ENCODE results near the gene PLPP3. TPM values are rescaled to one million over a fixed set of nuclear protein-coding genes. Genes with fewer than 3 reads are reported as not detected.

PLPP3 gene
- polyA plus RNA-seq, 1 of the 3 experiments (the other 2 are of a cell fraction), result 32.2 TPM

- TF ChIP-seq, protein P1, sequence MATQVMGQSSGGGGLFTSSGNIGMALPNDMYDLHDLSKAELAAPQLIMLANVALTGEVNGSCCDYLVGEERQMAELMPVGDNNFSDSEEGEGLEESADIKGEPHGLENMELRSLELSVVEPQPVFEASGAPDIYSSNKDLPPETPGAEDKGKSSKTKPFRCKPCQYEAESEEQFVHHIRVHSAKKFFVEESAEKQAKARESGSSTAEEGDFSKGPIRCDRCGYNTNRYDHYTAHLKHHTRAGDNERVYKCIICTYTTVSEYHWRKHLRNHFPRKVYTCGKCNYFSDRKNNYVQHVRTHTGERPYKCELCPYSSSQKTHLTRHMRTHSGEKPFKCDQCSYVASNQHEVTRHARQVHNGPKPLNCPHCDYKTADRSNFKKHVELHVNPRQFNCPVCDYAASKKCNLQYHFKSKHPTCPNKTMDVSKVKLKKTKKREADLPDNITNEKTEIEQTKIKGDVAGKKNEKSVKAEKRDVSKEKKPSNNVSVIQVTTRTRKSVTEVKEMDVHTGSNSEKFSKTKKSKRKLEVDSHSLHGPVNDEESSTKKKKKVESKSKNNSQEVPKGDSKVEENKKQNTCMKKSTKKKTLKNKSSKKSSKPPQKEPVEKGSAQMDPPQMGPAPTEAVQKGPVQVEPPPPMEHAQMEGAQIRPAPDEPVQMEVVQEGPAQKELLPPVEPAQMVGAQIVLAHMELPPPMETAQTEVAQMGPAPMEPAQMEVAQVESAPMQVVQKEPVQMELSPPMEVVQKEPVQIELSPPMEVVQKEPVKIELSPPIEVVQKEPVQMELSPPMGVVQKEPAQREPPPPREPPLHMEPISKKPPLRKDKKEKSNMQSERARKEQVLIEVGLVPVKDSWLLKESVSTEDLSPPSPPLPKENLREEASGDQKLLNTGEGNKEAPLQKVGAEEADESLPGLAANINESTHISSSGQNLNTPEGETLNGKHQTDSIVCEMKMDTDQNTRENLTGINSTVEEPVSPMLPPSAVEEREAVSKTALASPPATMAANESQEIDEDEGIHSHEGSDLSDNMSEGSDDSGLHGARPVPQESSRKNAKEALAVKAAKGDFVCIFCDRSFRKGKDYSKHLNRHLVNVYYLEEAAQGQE (IDR thresholded peaks at IDR 0.05; ENCODE audit: low read depth, low read length), result no peak
- TF ChIP-seq NRF1 (IDR thresholded peaks at IDR 0.05; ENCODE audit: low read depth, low read length) (no peak), TAF1 (IDR thresholded peaks at IDR 0.05; ENCODE audit: borderline replicate concordance, low read depth, low read length) (no peak), PBX3 (IDR thresholded peaks at IDR 0.05) (no peak), EP300 (IDR thresholded peaks at IDR 0.05; ENCODE audit: borderline replicate concordance in 1 of 2, low read depth in 1 of 2, low read length in 1 of 2) (peak in 1 of 2 experiments; percentile 79; a peak in 2 of 4 replicates), FOXM1 (IDR thresholded peaks at IDR 0.05; ENCODE audit: low read depth) (no peak), GABPA (IDR thresholded peaks at IDR 0.05; ENCODE audit: low read depth) (no peak), RAD21 (IDR thresholded peaks at IDR 0.05; ENCODE audit: low read length) (no peak; the same call in 1 of the 2 replicates)
- TF ChIP-seq, protein P2, sequence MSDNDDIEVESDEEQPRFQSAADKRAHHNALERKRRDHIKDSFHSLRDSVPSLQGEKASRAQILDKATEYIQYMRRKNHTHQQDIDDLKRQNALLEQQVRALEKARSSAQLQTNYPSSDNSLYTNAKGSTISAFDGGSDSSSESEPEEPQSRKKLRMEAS (IDR thresholded peaks at IDR 0.05; ENCODE audit: low read depth), result no peak
Observed at GRCh38 chr1:56531624-56532349, 47.6 kb downstream of the PLPP3 start (continued).

GRCh38 chr1:56529801-56530200, 49.6 kb downstream of the PLPP3 start:
- H3K27ac ChIP-seq (ENCODE audit: low read depth in 2 of 2, low read length in 1 of 2), result peak overlapping the region in 1 of 2 experiments; percentile 96; a peak in 2 of 4 replicates
- H3K4me2 ChIP-seq, result no peak overlapping the region
- no peak overlapping the region for H3K9ac ChIP-seq
- H4K20me1 ChIP-seq (ENCODE audit: insufficient read depth), result peaks cover 23% of the 10 kb centered on the region; the same call in 1 of the 2 replicates
- H2AFZ ChIP-seq (ENCODE audit: low read depth), result no peak overlapping the region
- no peaks in the 10 kb centered on the region for H3F3A ChIP-seq (replicated peaks; ENCODE audit: insufficient read depth)
- TF ChIP-seq EP300 (IDR thresholded peaks at IDR 0.05; ENCODE audit: borderline replicate concordance in 1 of 2, low read depth in 1 of 2, low read length in 1 of 2) (no peak), MXI1 (IDR thresholded peaks at IDR 0.05; ENCODE audit: low read depth, low read length) (no peak), POLR2AphosphoS5 (IDR thresholded peaks at IDR 0.05; ENCODE audit: low read depth, low read length) (no peak), SMC3 (IDR thresholded peaks at IDR 0.05; ENCODE audit: low read depth, low read length) (no peak), TEAD4 (IDR thresholded peaks at IDR 0.05; ENCODE audit: borderline replicate concordance, insufficient read depth) (no peak), NRF1 (IDR thresholded peaks at IDR 0.05; ENCODE audit: low read depth, low read length) (no peak), SIN3A (IDR thresholded peaks at IDR 0.05; ENCODE audit: borderline replicate concordance, low read depth, low read length) (no peak), TCF12 (IDR thresholded peaks at IDR 0.05) (no peak), NFIC (IDR thresholded peaks at IDR 0.05; ENCODE audit: borderline replicate concordance) (no peak), RFX5 (IDR thresholded peaks at IDR 0.05; ENCODE audit: low read length) (no peak), RXRA (IDR thresholded peaks at IDR 0.05; ENCODE audit: borderline replicate concordance, low read depth) (no peak), ELF1 (IDR thresholded peaks at IDR 0.05) (no peak)
- TF ChIP-seq, protein P3, sequence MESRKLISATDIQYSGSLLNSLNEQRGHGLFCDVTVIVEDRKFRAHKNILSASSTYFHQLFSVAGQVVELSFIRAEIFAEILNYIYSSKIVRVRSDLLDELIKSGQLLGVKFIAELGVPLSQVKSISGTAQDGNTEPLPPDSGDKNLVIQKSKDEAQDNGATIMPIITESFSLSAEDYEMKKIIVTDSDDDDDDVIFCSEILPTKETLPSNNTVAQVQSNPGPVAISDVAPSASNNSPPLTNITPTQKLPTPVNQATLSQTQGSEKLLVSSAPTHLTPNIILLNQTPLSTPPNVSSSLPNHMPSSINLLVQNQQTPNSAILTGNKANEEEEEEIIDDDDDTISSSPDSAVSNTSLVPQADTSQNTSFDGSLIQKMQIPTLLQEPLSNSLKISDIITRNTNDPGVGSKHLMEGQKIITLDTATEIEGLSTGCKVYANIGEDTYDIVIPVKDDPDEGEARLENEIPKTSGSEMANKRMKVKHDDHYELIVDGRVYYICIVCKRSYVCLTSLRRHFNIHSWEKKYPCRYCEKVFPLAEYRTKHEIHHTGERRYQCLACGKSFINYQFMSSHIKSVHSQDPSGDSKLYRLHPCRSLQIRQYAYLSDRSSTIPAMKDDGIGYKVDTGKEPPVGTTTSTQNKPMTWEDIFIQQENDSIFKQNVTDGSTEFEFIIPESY (IDR thresholded peaks at IDR 0.05; ENCODE audit: borderline replicate concordance, low read depth), result no peak
- no peaks in the 10 kb centered on the region for H3K27me3 ChIP-seq (ENCODE audit: insufficient read depth)
- no peak overlapping the region for H3K4me3 ChIP-seq (ENCODE audit: low read depth in 2 of 2, low read length in 1 of 2)
- H3K4me1 ChIP-seq (ENCODE audit: control insufficient read depth in 1 of 2, insufficient read depth in 2 of 2, low read depth in 1 of 2, low read length in 1 of 2), result peaks cover 0 to 90% of the 10 kb centered on the region in 2 experiments; a peak in 2 of 4 replicates
- peaks cover 5 to 45% of the 10 kb centered on the region in 2 experiments for H3K36me3 ChIP-seq (replicated peaks in 1 of 2; ENCODE audit: control insufficient read depth in 1 of 2, insufficient read depth in 2 of 2, low read length in 1 of 2)
- 0 out of 2 replicates have a peak, but pooled peaks cover 3% of the 10 kb centered on the region for H3K79me2 ChIP-seq (ENCODE audit: insufficient read depth)
- H3K9me3 ChIP-seq, result no peaks in the 10 kb centered on the region
- H3K9me2 ChIP-seq, result no peaks in the 10 kb centered on the region
- DNase-seq, result no peak
- POLR2A ChIA-PET, result no interaction called here
- CTCF ChIA-PET, result interaction anchor here (1.3 kb wide), 1 partner anchor 23 kb away, joined by 3 read pairs; no protein-coding TSS in a partner anchor

Data from SK-N-SH (cell line).